HG03521 (cell line): ENCODE measurements around the gene GGT5.
"Not testable (repeated sequence)": the region's sequence is repeated elsewhere in the genome, so short reads cannot be mapped to it uniquely, and the experiment has no call there.

Experiments
- ATAC-seq: cut with Tn5 transposase; IDR thresholded peaks from one replicate; pipeline ENCODE4 v1.9.1; 2021; ENCODE audit warnings: mild to moderate bottlenecking, moderate library complexity; ENCODE audit not compliant: unreplicated experiment

The GGT5 gene

DNA sequence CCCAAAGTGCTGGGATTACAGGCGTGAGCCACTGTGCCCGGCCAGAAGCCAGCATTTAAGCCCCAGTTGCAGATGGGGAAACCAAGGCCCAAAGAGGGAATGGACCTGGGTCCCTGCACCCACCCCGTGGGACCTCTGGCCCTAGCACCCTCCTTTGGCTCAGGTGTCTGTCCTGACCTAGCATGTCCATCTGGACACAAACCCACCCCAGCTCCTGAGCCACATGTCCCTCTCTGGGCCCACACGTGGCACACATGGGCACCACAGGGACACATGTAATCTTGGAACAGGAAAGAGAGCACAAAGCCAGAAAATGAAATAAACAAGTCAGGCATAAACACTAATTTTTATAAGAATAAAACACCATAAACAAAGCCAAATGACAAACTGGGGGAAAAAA is 9.6 kb downstream of the GGT5 start:
- no peak for ATAC-seq

DNA sequence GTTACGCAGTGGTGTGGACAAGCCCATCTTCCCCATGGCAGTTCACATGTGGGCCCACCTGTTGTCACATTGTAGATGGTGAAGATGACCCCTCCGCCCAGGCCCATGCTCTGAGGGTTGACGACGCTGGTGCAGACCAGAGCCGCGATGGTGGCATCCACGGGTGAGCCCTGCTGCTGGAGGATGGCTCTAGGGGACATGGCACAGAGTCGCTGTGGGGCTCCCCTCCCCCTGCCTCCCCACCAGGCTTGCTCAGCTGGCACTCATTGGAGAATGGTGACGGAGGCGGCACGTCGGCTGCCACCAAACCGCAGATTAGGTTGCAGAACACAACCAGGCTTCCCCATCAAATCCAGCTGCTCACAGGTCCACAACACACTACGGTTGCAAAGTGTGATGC is 11.1 kb downstream of the GGT5 start:
- ATAC-seq = no peak

DNA sequence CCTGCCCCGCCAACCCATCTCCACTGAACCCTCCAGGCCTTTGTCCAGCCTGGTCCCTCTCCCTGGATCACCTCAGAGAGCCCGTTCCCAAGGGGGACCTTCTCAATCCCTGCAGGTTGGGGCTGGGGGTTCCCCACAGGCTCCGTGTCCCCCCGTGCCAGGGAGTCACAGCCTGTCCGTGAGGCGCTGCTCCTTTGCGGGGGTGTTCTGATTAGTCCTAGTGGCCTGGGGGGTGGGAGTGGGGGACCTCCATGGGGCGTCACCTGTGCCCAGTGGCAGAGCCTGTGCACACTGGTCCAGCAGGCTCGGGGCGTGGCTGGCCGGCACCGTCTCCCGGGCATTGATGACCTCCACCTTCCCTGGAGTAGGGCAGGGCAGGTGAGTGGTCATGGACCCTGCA is 11.6 kb downstream of the GGT5 start:
- ATAC-seq = no peak

DNA sequence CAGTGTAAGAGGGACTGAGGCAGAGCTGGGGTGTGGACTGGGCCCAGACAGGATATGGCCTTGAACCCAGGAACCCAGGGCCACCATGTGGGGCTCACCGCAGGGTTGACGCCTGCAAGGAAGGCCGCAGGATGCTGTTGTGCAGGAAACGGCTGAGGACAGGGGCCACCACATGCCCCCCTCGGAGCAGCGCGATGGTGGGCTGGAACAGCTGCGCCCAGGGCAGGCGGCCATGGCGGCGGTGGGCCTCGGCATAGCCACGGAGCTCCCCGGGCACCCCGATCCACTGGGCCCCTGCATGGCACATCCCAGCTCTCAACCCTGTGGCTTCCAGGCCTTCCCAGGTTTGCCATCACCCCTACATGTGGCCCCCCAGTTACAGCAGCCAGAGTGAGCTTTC is 12.2 kb downstream of the GGT5 start:
- no peak for ATAC-seq

DNA sequence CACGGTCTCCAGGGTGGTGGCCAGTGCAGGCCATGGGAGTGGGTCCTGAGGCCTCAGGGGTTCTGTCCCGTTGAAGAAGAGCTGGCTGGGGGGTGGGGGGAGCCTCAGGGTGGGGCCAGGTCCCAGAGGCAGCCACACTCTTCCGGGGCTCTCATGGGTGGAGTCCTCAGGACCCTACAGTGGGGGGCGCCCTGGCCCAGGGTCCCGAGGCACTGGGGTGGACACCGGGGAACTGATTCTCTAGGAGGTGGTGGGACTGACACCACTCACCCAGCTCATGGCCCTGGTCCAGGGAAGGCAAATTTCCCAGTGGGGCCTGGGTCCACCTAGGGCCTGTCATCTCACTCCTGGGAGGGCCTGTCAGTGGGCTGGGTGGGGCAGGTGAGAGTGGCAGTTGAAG is 12.8 kb downstream of the GGT5 start:
- ATAC-seq = no peak

DNA sequence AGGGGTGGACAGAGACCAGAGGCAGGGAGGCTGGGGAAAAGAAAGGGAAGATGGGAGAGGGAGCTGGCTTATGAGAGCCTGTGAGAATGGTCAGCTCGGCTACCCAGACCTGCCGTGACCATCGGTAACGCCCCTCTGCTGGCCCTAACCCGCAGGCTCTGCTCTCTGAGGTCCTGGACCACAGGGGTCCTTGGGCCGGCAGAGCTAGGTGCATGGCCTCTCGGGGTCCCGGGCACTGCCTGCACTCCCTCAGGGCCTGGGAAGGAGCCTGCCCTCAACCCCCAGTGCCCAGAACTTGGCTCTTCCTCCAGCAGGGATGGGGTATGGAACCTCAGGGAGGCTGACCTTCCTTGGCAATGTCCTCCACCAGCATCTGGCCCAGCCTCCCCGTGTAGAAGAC is 13.2 kb downstream of the GGT5 start:
- no peak for ATAC-seq

DNA sequence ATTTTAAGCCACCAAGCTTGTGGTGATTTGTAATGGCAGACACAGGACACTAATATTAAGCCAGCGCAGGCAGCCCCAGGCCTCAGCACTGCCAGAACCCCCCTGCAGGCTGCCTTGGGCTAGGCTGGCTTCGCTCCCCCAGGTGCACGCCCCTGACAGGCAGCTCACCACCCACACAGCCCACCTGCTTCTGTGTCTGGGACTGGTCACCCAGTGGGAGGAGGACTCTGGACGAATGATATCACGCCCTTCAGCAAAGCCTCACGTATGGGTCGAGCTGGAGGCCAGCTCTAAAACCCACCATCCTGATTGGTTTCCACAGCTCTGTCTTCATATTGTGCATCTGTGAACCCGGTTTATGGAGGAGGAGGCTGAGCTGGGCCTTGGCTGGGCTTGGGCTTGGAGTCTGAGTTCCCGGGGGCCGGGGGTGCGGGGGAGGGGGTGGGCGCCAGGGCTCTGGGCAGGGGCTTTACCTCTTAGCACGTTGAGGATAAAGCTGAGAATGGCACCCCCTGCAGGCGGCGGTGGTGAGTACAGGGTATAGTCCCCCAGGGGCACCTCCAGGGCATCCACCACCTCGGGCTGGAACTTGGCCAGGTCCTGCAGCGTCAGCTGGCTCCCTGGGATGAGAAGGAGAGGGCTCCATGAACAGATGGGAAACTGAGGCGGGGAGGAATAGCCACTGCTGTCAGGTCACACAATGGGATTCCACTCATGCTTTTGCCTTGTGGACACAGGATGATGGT is 13.8 kb downstream of the GGT5 start:
- no peak for ATAC-seq

DNA sequence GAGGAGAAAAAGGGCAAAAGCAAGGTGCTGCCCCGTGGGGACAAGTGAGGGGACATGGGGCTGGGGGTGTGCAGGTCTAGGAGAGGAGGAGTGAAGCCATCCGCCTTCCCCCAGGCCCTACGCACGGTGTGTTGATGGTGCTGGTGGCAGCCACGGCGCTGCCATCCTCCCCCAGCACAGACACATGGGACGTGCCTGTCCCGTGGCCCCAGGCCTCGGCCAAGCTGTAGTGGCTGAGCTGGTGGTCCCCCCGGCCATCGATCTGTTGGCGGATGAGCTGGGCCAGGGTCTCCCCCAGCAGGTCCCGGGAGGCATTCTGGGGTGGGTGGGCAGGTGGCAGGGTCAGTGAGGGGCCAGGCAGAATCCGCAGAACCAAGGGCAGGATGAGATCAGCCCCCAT is 18.9 kb downstream of the GGT5 start:
- no peak for ATAC-seq

DNA sequence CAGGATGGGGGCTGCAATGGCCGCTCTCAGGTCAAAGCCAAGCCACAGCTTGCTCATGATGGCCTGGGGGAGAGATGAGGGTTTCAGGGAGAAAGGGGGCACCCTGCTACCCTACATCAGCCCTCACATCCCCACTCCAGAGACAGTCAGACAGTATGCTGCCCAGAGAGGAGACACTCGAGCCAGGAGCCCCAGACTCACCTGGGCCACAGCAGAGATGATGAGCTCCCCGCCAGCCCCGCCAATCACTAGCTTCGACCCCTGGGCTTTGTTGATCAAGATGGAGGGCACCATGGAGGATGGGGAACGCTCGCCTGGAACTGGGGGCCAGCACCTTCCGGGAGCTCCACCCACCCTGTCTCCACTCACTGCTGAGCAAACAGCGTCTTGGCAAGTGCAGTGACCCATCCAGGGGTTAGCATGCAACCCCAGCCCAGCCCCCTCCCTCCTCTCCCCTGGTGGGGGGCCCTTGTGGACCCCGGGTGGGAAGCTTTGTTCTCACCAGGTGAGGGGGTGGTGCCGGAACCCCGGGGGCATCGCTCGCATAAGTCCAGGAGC is 19.8 kb downstream of the GGT5 start:
- no peak for ATAC-seq

DNA sequence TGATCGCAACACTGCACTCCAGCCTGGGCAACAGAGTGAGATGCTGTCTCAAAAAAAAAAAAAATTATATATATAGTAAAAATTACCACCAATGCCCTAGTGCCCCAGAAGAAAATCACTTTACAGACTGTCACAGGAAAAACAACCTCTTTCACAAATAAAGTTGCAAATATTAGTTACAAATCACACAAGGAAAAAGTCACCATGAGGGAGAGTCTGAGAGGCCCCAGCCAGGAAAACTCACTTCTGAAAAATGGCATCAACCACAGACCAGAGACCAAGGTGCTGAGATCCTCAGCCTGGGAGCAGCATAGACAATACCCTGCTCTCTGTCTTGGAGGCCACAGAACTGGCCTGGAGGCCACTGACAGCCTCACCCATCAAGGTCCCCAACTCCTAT is 20.4 kb downstream of the GGT5 start:
- no peak for ATAC-seq

DNA sequence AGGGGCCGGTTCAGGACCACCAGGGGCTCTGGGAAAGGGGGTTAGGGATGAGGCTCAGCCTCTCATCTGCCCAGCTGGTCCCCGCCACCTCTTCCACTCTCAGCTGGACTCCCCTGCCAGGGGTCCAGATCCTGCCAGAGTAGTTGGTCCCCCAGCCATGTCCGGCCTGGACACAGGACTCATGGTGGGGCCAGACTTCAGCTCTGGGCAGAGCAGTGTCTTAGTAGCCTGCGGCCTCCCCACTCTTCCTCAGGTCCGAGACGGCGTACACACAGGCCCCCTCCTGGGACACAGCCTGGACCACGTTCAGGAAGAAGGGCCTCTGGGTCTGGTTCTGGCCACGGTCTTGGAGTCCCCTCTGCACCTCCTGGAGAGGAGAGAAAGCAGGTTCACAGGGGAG is 25.1 kb downstream of the GGT5 start:
- no peak for ATAC-seq

DNA sequence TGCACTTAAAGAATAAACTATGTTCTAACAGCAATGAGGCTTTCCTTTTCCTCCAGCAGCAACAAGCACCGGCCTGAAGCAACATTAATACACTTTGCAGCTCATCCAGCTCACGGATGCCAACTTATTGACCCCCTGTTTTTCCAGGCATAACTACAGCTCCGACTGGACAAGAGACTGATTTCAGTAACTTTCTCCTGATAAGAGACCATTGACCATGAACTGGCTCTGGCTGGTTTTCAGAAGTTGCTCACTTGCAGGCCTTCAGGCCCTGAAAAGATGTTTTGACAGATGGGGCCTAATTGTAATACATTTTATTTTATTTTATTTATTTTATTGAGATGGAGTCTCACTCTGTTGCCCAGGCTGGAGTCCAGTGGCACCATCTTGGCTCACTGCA is 27.5 kb downstream of the GGT5 start:
- ATAC-seq = no peak

DNA sequence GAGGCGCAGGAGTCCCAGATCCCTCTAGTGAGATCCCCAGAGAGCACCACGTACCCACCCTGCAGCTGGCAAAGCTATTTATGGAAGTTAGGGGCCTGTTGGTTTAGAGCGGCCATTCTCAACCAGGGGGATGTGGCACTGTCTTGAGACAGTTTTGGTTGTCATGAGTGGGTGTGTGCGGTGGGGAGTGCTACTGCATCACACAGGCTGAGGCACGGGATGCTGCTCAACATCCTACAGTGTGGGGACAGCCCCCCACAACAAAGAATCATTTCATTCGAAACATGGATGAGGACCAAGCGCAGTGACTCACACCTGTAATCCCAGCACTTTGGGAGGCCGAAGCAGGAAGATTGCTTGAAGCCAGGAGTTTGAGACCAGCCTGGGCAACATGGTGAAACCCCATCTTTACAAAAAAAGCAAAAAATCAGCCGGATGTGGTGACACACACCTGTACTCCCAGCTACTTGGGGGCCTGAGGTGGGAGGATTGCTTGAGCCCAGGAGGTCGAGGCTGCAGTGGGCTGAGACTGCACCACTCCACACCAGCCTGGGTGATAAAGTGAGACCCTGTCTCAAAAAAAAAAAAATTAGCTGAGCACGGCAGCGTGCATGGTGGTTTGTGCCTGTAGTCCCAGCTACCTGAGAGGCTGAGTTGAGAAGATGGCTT is 28.2 kb downstream of the GGT5 start:
- ATAC-seq = no peak

DNA sequence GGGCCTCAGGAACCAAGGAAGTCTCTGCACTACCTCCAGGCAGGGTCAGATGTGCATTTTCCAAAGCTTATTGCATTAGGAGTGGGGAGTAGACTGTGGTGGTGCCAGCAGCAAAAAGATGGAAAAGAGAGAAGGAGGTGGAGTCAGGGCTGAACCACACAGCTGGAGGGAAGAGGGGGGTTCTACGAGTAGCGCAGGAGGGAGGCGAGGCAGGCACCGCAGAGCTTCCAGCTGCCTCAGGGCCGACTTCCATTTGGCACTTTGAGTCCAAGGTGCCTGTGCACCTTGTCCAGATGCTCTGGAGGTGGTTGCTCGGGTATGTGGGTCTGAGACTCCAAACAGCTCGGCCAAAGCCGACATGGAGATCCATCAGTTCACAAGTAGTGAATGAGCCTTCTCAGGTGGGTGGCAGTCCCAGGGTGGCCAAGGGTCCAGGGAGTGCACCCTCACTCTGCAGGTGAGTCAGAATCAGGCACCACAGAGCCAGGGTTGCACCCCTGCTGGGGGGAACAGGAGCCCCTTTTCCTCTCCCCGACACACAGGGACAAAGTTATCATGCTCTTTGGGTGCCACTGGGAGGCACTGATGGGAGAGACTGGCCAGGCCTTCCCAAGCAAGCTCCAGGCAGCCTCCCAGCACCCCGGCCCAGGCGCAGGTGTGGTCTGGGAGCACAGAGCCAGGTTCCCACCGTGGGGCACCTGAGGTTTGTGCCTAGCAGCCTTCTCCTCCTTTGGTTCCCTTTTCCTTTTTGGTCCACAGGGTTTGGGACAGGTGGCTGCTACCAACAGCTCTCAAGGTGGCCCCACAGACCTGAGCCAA is 30.2 kb downstream of the GGT5 start:
- no peak for ATAC-seq

DNA sequence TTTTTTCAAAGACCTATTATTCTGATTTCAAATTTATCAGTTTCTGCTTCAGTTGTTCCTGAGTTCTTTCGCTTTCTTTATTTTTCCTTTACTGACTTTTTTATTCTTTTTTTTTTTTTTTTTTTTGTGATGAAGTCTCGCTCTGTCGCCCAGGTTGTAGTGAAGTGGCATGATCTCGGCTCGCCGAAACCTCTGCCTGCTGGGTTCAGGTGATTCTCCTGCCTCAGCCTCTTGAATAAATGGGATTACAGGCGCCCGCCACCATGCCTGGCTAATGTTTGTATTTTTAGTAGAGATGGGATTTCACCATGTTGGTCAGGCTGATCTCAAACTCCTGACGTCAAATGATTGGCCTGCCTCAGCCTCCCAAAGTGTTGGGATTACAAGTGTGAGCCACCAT is 31.8 kb downstream of the GGT5 start:
- ATAC-seq = not testable (repeated sequence)

DNA sequence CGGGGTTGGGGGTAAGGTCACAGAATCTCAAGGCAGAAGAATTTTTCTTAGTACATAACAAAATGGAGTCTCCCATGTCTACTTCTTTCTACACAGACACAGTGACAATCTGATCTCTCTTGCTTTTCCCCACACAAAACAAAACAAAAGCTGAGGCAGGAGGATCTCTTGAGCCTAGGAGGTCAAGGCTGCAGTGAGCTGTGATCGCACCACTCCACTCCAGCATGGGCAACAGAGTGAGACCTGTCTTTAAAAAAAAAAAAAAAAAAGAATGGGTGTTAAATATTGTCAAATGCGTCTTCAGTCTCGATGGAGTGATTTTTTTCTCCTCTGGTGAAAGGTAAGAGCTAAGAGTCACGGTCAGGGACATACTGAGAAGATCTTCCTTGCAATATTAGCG is 33.2 kb downstream of the GGT5 start:
- not testable (repeated sequence) for ATAC-seq

DNA sequence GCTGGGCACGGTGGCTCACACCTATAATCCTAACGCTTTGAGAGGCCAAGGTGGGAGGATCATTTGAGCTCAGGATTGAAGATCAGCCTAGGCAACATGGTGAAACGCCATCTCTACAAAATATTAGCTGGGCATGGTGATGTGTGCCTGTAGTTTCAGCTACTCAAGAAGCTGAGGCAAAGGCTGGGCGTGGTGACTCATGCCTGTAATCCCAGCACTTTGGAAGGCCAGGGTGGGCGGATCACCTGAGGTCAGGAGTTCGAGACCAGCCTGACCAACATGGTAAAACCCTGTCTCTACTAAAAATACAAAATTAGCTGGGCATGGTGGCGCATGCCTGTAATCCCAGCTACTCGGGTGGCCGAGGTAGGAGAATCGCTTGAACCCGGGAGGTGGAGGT is 34.5 kb downstream of the GGT5 start:
- ATAC-seq = not testable (repeated sequence)

DNA sequence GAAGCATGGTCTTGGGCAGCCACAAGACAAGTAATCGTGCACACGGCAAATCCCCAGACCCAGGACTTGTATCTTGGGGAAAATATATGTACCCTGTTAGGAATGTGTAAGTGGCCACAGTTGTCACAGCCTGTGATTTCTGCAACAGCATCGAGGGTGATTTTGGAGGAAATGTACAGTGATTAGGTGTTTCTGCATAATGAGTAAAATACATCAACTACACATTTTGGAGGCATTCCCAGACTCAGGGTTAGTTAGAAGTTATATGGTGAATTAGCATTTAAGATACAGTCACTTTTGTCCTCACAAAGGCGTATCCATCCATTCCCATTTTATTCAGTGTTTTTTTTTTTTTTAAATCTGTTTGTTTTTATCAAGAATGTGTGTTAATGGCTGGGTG is 35.2 kb downstream of the GGT5 start:
- ATAC-seq = no peak

DNA sequence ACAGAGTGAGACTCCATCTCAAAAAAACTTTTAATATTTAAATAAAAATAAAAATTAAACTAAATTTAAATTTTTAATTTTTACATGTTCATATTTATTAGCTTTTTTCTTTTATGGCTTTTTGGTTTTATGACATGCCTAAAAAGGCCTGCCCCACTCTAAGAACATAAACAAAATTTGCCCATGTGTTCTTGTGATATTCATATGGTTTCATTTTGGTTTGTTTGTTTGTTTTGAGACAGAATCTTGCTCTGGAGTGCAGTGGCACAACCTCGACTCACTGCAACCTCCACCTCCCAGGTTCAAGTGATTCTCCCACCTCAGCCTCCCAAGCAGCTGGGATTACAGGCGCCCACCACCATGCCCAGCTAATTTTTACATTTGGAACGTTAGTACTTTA is 35.9 kb downstream of the GGT5 start:
- ATAC-seq = no peak

DNA sequence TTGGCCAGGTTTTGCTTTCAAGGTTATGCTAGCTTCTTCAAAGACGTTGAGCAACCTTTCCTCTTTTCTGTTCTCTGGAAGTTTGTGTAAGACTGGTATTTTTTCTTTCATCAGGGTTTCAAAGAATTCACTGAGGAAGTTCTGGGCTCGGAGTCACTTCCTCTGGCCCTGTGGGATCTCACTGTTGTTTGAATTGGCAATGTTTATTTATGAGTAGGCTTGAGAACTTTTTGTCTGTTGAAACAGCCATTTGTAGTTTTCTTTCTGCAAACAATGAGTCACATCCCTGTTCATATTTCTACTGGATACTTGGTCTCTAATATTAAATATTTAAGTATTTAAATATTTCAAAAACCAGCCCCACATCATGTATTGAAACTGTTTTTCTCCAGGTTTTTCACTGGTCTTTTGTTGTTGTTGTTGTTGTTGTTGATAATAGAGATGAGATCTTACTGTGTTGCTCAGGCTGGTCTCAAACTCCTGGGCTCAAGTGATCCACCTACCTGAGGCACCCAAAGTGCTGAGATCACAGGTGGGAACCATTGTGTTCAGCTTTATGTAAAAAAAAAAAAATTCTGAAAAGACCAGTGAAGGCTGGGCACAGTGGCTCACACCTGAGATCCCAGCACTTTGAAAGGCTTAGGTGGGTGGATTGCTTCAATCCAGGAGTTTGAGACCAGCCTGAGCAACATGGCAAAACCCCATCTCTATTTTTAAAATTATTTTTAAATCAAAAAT is 36.7 kb downstream of the GGT5 start:
- ATAC-seq = no peak
